Thyroid gland (tissue), 4 donors: Measurements from ENCODE around the gene MTCL1.

Experiments used
- POLR2A ChIP-seq, 2 donors: fragments of 450-650 bp; IDR thresholded peaks; one replicate each; pipeline ENCODE4 v1.6.1; 2017; ENCODE audit warnings: antibody characterized with exemption in 2 of 2, mild to moderate bottlenecking in 2 of 2, moderate library complexity in 1 of 2
- TF ChIP-seq, protein P1 (sequence below), 6 experiments: fragments of 200-600 bp in 3 of 6; fragments of 450-650 bp in 3 of 6; sonication (generic) in 3 of 6; IDR thresholded peaks; one replicate each; pipeline ENCODE4 v1.5.1; 2016 to 2019; ENCODE audit warnings: antibody characterized with exemption in 6 of 6, mild to moderate bottlenecking in 2 of 6, inconsistent platforms in 1 of 6, moderate library complexity in 1 of 6

DNA sequence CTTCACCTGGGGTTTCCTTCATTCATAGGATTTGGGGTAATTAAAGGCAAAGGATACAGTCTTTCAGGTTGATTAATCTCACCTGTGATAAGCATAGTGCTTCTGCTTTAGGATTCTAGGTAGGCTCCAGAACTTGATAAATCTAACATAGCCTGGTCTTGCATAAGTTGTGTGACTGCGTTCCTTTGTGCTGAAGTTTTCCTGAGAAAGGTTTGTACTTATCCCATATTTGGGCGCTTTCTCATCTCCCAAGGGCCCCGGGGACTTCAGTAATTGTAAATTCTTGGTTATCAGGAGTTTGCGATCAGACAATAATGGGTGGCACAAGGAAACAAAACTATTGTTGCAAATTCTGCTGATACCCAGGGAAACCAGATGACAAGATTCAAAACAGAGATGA is 53.1 kb downstream of the MTCL1 start:
- TF ChIP-seq POLR2A (IDR thresholded peaks at IDR 0.05) = no peak
- TF ChIP-seq, protein P1, sequence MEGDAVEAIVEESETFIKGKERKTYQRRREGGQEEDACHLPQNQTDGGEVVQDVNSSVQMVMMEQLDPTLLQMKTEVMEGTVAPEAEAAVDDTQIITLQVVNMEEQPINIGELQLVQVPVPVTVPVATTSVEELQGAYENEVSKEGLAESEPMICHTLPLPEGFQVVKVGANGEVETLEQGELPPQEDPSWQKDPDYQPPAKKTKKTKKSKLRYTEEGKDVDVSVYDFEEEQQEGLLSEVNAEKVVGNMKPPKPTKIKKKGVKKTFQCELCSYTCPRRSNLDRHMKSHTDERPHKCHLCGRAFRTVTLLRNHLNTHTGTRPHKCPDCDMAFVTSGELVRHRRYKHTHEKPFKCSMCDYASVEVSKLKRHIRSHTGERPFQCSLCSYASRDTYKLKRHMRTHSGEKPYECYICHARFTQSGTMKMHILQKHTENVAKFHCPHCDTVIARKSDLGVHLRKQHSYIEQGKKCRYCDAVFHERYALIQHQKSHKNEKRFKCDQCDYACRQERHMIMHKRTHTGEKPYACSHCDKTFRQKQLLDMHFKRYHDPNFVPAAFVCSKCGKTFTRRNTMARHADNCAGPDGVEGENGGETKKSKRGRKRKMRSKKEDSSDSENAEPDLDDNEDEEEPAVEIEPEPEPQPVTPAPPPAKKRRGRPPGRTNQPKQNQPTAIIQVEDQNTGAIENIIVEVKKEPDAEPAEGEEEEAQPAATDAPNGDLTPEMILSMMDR (IDR thresholded peaks at IDR 0.05) = no peak
